Measurements from ENCODE around the gene IL34.

IL34 gene

DNA sequence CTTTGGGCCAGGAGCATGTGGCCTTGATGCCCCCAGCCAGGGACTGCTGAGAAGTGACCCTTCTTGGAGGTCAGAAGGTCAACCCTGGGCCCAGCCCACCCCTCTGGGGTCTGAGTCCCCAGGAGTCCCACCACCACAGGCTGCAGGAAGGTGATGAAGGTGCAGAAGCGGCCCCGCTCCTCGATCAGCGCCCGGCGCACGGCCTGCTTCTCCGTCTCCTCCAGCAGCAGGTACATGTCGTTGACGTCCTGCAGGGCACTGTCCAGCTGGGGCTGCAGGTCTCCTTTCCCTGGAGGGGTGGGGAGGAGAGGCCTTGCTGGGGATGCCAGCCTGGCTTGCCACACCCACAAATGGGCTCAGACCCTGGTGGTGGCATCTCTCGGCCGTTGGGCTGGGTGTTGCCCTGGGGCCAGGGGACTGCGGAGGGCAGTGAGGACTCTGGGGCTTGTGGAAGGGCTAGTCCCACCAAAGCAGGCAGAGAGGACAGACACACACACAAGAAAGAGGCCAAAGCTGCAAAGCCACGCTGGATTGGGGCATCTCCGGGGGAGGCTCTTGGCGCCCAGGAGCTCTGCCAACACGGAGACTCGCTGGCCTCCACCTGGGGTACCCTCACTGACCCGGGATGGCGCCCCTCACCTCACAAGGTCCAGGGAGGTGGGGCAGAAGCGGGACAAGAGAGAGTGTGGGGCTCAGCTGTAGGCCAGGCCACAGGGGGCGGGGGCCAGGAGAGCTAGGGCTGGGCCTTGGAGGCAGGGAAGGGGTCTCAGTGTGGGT, 31.9 kb downstream of the IL34 start:
- DNase-seq (ENCODE audit: low read depth), result no peak

DNA sequence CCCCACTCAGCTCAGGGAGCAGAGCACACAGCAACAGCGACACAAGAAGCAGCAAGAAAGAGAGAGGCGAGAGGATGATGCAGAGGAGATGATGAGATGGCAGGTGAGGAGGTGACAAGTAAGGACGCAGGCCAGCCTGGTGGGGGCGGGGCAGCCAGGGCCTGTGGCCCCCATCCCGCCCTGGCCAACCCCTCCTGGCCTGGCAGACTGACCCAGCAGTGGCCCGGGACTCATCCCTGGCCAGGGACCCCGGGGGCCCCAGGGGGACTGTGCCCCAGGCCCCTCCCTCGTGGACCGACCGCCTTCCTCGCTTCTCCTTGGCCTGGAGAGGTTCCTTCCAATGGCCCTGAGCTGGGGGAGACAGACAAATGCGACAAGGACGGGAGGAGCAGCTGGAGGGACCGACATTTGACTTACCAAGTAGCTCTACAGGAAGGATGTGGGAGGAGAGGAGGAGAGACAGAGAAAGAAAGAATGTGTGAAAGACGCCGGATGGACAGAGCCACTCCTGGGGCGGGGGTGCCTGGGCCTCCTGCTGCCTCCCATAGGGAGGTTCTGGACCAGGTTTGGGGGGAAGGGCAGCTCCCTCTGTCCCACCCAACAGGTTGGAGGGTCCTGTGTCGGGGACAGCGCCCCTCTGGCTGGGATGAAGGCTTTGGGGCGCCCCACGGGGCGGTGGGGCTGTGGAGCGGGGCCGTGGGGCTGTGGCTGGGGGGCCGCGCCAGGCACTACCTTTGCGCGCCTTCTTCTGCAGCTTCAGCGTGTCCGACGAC, 32.7 kb downstream of the IL34 start:
- no peak for DNase-seq (ENCODE audit: low read depth)

DNA sequence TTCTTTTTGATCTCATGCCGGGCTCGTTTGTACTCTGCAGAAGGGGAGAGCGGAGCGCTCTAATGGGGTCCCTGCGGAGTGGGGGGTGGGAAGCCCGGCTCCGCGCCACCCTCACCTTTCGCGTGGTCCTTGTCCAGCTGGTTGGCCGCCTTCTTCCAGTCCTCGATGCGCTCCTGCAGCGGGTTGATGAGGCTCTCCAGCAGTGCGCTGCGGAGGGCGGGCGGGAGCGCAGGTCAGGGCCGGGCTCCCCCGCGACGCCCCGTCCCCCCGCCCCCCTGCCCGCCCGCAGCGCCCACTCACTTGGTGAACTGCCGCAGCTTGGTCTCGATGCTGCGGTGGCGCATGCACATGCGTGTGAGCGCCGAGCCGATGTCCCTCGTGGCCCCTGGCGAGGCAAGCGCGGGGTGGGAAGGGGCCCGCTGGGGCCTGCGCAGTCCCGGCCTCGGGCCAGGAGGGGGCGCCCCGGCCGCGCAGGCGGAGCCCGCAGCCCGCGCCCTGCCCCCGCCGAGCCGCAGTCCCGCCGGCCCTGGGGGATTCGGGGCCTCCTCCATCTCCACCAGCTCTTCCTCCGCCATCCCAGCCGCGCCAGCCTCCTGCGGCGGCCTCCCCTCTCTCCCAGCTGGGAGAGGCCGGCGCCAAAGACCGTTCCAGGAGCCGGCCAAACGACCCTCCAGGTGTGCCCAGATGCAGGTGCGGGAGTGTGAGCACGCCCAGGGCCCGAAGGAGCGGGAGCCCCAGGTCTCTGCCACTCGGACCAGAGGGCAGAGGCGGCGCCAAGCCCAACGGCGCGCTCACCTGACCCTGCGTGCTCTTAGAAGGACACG, 33.5 kb downstream of the IL34 start:
- no peak for DNase-seq (ENCODE audit: low read depth)

DNA sequence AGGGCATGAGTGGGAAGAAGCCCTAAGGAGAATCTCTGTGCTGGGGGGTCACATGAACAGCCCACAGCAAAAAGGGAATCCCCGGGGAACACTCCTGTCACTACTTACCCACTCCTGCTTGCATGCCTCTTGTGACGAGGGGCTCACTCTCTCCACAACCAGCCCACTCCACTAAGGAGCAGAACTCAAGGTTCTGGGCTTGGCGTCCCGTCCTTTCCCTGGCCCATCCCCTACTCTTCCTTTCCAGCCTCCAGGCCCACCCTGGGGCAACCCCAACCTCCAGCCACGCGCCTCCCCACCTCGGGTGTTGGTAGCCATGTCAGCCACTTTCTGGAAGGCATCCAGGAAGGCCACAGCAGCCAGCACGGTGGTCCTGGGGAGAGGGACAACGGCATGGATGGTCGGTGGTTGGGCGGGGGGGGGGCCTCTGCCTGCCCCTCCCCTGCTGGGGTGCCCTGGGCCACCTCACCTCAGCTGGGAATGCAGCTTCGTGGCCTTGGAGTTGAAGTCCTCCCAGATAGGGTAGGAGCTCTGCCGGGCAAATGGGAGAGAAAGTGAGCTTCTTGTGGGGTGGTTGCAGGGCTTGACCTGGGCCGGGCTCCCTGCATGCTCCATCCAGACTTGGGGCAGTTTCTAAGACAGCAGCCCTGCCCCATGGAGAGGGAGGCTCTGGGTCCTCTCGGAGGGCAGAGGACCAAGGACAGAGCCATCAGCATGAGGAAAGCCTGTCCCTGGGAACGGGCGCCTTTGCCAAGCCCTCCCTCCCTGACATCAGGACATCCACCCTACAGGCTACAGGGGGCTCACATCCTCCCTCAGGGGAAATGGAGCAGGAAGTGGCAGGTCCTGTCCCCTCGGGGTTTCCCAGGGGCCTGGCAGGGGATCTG, 34.4 kb downstream of the IL34 start:
- no peak for DNase-seq (ENCODE audit: low read depth)

DNA sequence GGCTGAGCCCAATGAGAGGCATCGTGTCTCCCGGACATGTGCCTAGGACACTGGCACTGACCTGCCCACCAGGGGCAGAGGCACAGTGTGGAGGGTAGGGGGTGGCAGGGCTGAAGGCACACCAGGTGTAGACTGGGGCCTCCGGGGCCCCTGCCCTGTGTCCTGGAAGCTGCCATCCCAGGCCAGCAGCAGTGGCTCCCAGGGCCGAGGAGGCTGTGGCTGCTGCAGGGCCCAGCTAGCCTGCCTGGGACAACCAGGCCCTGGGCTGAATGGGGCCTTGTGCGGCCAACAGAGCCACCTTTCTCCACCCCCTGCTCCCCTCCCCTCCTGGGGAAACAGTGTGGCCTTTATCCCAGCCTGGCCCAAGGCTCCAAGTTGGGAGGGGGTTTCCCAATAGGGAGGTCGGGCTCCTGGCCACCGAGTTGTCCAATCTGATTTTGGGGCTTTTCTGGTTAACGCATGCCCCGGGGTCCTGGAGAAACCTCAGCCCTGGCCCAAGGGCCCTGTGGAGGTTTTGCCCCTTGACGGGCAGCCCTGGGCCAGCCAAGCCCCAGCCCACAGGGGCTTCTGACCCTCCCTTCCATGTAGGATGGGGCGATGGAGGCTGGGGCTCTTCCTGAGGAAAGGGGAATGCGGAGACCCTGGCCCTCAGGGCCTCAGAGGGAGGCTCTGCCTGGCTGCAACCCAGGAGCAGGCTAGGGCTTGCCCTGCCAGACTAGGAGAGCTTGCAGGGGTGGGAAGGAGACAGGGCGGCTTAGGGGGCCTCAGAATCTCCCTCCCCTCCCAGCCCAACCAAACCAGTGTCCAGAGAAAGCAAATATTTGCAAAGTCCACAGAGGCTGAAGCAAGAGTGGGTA, 35.3 kb downstream of the IL34 start:
- DNase-seq (ENCODE audit: low read depth), result no peak

DNA sequence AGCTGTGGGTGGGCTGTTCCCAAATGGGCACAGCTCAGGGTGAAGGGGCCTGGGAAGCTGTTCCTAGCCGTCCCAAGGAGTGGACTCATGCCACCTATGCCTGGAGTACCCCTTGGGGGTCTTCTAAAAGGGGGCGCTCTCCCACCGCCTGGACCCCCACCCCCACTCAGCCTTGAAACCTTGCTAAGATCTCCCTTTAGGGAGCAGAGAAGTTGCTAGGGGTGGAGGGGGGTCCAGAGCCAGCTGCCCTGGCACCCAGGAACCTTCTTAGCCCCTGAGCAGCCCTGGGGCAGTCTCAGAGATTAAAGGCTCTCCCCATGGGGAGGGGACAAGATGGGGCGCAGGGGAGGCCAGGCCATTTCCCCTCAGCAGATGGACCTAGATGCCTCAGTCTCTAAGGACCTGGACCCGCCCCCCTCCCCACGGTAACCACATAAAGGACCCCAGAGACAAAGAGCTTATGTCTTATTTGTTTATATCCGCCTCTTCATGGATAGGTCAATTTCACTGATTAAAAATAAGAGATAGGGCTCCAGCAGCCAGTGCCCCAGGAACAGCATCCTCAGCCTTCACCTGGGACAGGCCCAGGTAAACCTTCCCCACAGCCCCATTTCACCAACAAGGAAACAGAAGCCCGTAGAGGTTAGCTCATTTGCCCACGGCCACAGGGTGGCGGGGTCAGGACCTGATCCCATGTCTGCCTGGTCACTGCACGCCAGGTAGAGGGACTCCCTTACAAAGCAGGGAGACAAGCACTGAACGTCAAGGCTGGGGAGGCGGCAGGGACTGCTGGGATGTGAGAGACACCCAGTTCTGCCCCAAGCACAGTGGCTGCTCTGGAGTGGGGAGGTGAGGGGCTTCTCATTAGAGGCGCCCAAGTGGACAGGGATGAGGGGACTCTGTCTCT, 36.1 kb downstream of the IL34 start:
- DNase-seq (ENCODE audit: low read depth), result no peak

DNA sequence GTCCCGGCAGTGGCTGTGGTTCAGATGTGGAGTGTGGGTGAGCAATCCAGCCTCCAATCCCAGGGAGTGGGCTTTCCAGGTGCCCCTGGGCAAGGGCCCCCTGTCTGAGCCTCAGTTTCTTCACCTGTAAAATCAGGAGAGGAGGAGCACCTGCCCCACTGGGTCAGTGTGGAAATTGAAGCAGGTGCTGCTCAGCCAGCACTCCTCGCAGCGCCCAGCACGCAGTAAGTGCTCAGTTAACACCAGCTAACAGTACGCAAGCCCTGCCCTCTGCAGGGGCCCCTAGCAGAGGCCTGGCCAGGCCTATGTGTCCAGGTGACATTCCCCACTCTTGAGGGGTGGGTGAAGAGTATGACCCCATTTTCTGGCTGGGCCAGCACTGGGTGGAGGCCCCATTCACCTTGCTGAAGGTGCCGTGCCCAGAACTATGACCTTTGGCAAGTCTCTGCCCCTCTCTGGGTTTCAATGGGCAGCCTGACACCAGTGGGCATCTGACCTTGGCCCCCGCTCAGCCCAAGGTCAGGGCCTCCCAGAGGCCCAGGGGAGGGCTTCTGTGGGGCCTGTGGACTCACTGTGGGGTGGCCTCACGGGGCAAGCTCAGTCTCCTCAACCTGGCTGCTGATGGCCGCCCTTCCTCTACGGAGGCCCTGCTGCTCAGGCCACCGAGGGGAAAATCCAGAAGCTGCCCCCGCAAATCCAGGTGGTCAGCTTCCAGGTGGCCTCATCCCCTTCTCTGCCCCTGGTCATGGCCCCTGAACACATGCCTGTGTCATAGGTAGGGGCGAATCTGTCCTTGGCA, 37.0 kb downstream of the IL34 start:
- DNase-seq (ENCODE audit: low read depth), result no peak

DNA sequence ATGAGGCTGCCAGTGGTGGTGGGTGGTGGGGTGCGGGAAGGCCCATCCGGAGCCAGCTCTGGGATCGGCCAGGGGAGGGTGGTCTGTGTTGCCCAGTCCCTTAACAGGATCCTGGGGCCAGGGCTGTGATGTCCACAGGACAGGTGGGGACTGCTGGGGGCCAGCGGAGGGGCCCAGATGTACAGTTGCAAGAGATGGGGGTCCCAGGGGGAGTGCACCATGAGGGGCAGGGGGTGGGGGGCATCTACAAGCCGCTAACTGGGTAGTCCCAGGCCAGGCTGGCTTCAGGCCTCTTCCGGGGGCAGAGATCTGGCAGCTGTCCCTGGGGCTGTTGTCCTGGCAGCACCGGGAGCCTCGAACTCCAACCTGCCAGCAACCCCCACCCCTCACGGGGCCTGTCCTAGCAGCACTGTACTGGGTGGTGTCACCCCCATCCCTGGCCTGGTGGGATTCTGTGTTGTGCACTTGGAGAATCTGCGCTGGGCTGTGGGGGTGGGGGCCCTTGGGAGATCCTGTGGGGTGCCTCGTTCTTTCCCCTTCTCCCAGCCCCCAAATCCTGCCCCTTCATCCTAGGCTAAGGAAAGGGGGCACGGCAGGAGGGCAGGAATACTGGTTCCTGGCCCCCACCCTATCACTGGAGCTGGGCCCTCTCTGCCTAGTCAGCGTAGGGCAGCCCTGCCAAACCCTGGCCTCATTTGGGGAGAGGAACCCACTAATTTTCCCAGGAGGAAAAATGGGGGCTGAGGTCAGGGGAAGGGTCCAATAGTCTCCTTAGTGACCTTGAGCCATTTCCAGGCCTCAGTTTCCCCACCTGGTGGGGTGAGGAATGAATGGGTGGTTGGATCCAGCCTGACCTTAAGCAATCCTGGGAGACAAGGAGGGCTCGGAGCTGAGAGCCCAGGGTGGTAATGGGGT, 38.0 kb downstream of the IL34 start:
- no peak for DNase-seq (ENCODE audit: low read depth)

DNA sequence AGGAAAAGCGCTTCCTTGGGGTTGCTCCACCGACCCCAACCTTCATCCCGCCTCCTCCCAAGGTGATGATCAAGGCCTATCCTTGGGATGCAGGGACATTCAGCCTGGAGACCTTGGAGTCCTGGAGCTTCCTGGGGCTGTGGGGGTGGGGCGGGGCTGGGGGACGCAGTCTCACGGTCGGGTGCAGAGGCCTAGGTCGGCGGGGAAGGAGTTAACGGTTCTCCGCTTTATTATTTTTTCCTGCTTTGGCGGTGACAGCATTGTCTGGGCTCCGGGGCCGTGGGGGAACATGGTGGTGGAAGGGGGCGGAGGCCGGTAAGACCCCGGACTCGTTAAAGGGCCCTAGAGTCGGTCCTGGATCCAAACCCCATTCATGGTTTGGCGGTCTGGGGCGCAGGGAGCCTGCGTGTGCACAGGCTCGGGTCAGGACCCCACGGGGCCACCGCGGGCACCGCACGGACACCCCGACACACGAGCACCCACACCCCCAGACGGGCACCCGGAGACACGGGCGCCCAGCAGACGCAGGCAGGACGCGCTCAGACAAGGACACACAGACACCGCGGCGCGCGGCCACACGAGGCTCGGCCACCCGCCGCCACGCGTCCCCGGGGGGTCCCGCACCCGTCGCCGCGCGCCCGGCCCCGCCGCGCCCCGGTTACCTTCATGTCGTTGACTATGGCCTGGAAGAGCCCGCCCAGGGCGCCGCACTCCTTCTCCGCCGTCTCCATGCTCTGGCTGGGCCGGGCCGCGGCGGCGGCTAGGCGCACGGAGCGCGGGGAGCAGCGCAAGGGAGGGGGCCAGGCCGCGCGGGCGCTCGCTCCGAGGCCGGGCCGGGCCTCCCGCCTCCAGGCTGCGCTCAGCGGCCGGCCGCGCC, 38.9 kb downstream of the IL34 start:
- no peak for DNase-seq (ENCODE audit: low read depth)

DNA sequence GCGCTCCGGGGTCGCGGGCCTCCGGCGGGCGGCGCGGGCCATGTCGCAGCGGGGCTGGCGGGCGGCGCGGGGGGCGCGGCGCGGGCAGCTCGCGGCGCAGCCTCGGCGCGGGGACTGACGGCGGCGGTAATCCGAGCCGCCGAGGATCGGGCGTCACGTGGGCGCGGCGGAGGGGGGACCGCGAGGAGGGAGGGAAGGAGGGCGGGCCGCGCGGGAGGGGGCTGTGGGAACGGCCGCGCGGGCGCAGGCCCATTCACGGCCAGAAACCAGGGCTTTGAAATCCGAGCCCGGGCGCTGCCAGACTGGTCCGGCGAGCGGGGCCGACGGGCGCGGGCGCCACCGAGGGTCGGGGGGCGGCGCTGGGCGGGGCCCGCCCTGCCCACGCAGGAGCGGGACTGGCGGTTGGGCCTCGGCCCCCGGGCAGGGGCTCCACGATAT, 39.6 kb downstream of the IL34 start, which contains the start of gene MTSS2:
MTSS2 (minus strand) TSS at position 116 of the 438 bp plus-strand sequence. CDS start 262 bp downstream, outside the sequence.
- DNase-seq (ENCODE audit: low read depth), result peak; percentile 77

DNA sequence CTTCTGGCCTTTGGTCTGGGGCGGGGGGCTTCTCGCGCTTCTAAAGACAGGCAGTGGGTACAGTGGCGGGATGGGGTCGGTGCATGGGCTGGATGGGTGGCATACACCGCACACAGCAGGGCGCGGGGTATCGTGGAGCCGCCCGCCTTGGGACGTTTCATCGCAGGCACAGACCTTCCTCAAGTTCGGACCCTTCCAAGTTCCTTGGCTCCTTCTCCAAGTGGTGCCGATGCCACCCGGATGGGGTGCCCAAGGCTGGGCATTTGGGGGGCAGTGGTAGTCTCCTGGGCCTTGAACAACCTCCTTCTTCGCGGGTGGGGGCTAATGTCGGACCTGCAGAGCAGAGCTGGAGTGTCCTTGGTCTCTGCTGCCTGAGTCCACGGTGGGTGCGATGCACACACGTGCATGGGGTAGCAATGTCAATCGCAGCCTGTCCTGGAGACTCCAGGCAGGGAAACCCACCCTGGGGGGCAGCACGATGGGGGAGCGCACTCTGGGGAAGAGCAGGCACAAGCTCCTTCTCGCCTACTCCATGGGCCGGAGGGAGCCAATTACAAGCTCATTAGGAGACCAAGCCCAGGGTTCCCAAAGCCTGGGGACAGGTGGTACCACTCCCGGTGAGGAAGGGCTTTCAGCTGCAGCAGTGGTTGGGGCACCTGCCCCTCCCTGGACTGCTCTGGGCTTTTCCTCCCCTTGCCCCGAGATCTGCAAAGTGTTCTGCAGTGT, 40.2 kb downstream of the IL34 start:
- DNase-seq (ENCODE audit: low read depth), result no peak

DNA sequence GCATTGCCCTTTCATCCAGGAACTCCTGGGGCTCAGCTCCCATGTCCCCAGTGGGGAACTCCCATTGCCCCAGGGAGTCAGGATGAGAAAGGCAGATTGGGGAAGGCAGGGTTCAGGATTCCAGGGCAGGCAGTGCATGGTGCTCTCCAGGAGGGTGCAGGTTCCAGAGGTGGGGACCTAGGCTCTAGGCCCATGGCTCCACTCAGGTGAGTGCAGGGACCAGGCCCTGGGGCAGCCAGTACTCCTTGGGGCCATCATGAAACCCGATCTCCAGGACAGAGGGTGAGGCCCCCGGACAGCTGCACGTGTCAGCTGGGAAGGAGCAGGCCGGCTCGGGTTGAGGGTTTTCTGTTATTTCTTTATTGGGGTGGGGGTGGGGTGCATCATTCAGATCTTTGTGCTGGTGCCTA, 40.7 kb downstream of the IL34 start:
- DNase-seq (ENCODE audit: low read depth), result no peak

DNA sequence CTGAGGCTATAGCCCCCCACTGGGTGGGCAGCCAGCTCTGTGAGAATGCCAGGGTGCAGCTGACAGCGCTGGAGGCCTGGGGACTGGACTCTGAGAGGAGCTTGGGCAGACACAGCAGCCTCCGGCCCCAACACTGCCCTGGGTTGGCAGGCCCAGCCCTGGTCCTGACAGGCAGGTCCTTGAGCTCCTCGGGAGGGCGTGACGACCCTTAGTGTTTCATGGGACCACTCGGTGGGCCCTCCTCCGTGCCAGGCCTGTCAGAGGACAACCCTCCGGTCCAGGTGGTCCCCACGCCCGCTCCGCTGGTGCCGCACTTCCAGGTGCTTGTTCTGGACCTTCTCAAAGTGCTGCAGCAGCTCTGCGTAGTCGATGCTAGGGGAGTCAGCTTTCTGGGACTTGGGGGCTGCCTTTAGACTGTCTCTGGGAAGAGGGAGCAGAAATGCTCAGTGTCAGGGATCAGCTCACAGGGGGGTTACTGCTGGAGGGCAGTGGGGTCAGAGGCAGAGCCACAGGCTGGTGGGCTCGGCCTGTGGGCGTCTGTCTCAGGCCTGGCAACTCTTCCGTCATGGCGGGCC, 41.4 kb downstream of the IL34 start:
- no peak for DNase-seq (ENCODE audit: low read depth)

DNA sequence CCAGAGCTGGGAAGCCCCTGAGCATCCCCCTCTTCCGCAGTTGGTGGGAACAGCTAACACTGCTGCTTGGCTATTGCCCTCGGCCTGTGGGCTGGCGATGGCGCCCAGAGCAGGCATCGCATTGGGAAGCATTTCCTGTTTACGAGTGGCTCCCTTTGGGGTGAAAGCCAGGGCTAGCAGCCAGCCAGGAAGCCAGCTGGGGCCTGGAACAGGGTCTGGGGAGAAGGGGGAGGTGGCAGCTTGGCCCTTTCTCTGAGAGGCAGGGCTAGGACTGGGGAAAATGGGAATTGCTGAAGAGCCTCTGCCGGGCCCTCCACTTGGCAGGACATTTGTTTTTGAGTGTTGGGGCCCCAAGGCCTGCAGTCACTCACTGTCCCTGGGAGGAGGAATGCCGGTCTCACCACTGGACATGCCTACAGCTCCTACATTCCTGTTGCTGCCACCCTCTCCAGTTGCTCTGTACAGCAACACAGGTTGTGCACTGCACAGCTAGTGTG, 41.9 kb downstream of the IL34 start:
- peak; percentile 48 for DNase-seq (ENCODE audit: low read depth)

All from amniotic epithelial cell (primary cell).